Keratinocyte (primary cell): ENCODE measurements around the gene MAIP1. TPM values are rescaled to one million over a fixed set of nuclear protein-coding genes. Genes with fewer than 3 reads are reported as not detected.

Experiments used
- DNase-seq: peaks from one replicate; pipeline ENCODE4 v3.0.0-alpha.2; 2011; ENCODE audit warnings: low read depth, missing footprints, low spot score
- FAIRE-seq: peaks from 2 replicates; lab custom pipeline; 2011; peaks lifted over from hg19 to GRCh38; lab: Jason Lieb, UNC
- H2AFZ ChIP-seq: 2 replicates; pipeline ENCODE4 v1.6.0; 2012; ENCODE audit warnings: low read length, control low read depth, inconsistent platforms; ENCODE audit not compliant: control insufficient read depth
- H3K27ac ChIP-seq: 2 replicates; pipeline ENCODE4 v1.5.1; 2011; ENCODE audit warnings: low read length; ENCODE audit not compliant: control insufficient read depth, insufficient read depth
- H3K27me3 ChIP-seq: 3 replicates; pipeline ENCODE4 v1.6.0; 2011; ENCODE audit warnings: low read length; ENCODE audit not compliant: control insufficient read depth, insufficient read depth; ENCODE audit errors: extremely low read depth
- H3K36me3 ChIP-seq, 2 experiments: 2 replicates in 1 of 2; 3 replicates in 1 of 2; pipeline ENCODE4 v1.5.1; 2011; ENCODE audit warnings: low read length in 2 of 2, mild to moderate bottlenecking in 1 of 2; ENCODE audit not compliant: control insufficient read depth in 2 of 2, insufficient read depth in 2 of 2; ENCODE audit errors: extremely low read depth in 1 of 2
- H3K4me1 ChIP-seq: 3 replicates; pipeline ENCODE4 v1.5.1; 2011; ENCODE audit warnings: low read length; ENCODE audit not compliant: control insufficient read depth, insufficient read depth; ENCODE audit errors: extremely low read depth
- H3K4me2 ChIP-seq: 3 replicates; pipeline ENCODE4 v1.6.0; 2011; ENCODE audit warnings: low read depth, low read length; ENCODE audit not compliant: control insufficient read depth, insufficient read depth; ENCODE audit errors: extremely low read depth
- H3K4me3 ChIP-seq, 3 experiments: fragments of 200-600 bp in 1 of 3; sonication (generic) in 1 of 3; 2 replicates in 2 of 3; 3 replicates in 1 of 3; pipeline ENCODE4 v1.5.1; 2011 to 2016; ENCODE audit warnings: low read length in 3 of 3, mild to moderate bottlenecking in 3 of 3, control low read depth in 2 of 3, inconsistent platforms in 1 of 3, low read depth in 1 of 3, mixed read lengths in 1 of 3, mixed run types in 1 of 3, moderate library complexity in 1 of 3; ENCODE audit not compliant: control insufficient read depth in 2 of 3, insufficient read depth in 2 of 3; ENCODE audit errors: extremely low read depth in 1 of 3
- H3K79me2 ChIP-seq: 2 replicates; pipeline ENCODE4 v1.6.0; 2012; ENCODE audit warnings: low read length; ENCODE audit not compliant: control insufficient read depth, insufficient read depth
- H3K9ac ChIP-seq: 3 replicates; pipeline ENCODE4 v1.6.0; 2011; ENCODE audit warnings: low read length; ENCODE audit not compliant: control insufficient read depth, insufficient read depth; ENCODE audit errors: extremely low read depth
- H3K9me1 ChIP-seq: 3 replicates; pipeline ENCODE4 v1.6.0; 2011; ENCODE audit warnings: low read length; ENCODE audit not compliant: control insufficient read depth, insufficient read depth; ENCODE audit errors: extremely low read depth
- H3K9me3 ChIP-seq: 2 replicates; pipeline ENCODE4 v1.5.1; 2012; ENCODE audit warnings: low read depth, low read length; ENCODE audit not compliant: control insufficient read depth
- H4K20me1 ChIP-seq: 3 replicates; pipeline ENCODE4 v1.6.0; 2011; ENCODE audit warnings: low read length; ENCODE audit not compliant: control insufficient read depth, insufficient read depth; ENCODE audit errors: extremely low read depth
- EZH2 ChIP-seq: IDR thresholded peaks from one replicate; pipeline ENCODE4 v1.6.1; 2012; ENCODE audit warnings: inconsistent platforms, mild to moderate bottlenecking, low read length, moderate library complexity
- dilution Hi-C: fragments of 300-500 bp; cut with MboI; formaldehyde crosslinking; loops from one replicate; pipeline ENCODE4 v1.7.0; 2020; ENCODE audit warnings: low sequenced_read_pairs; ENCODE audit not compliant: extremely low pct_ligation_motif_present
- polyA plus RNA-seq, 5 experiments: library from polyadenylated mRNA; depleted of rRNA in 3 of 5; stranded (reverse) in 3 of 5; stranded (forward) in 1 of 5; unstranded in 1 of 5; fragments of >200 nt; gene quantifications; 1 replicate in 1 of 5; 2 replicates in 3 of 5; 3 replicates in 1 of 5; pipeline versions ENCODE4 v1.2.1 to v1.2.3, GENCODE V29; 2011 to 2012; ENCODE audit warnings: missing spikeins in 2 of 5, low read depth in 1 of 5, low replicate concordance in 1 of 5
- TF ChIP-seq, protein P1 (sequence below), 3 experiments: IDR thresholded peaks in 1 of 3; conservative IDR thresholded peaks in 1 of 3; optimal IDR thresholded peaks in 1 of 3; 2 replicates in 2 of 3; 3 replicates in 1 of 3; pipeline versions ENCODE3 to v1.5.1; 2011; ENCODE audit warnings: low read length in 3 of 3, mild to moderate bottlenecking in 3 of 3, moderate library complexity in 2 of 3, control low read depth in 1 of 3, inconsistent platforms in 1 of 3; ENCODE audit not compliant: insufficient read depth in 2 of 3; ENCODE audit errors: extremely low read depth in 1 of 3

Gene MAIP1
- polyA plus RNA-seq, 1 donor (not counting 4 experiments of a cell fraction or from before 2014, with no cell fraction given): 17.4 TPM

GRCh38 chr2:200005675-200006074 lies 50.3 kb downstream of the MAIP1 start:
- FAIRE-seq (no peak), DNase-seq (no peak)
- H3K27me3 ChIP-seq: no peaks in the 10 kb centered on the region
- no peak overlapping the region for H3K27ac ChIP-seq
- no peak for TF ChIP-seq EZH2
- TF ChIP-seq, protein P1, sequence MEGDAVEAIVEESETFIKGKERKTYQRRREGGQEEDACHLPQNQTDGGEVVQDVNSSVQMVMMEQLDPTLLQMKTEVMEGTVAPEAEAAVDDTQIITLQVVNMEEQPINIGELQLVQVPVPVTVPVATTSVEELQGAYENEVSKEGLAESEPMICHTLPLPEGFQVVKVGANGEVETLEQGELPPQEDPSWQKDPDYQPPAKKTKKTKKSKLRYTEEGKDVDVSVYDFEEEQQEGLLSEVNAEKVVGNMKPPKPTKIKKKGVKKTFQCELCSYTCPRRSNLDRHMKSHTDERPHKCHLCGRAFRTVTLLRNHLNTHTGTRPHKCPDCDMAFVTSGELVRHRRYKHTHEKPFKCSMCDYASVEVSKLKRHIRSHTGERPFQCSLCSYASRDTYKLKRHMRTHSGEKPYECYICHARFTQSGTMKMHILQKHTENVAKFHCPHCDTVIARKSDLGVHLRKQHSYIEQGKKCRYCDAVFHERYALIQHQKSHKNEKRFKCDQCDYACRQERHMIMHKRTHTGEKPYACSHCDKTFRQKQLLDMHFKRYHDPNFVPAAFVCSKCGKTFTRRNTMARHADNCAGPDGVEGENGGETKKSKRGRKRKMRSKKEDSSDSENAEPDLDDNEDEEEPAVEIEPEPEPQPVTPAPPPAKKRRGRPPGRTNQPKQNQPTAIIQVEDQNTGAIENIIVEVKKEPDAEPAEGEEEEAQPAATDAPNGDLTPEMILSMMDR (optimal IDR thresholded peaks at IDR 0.05 in 1 of 3, IDR thresholded peaks at IDR 0.05 in 1 of 3, conservative IDR thresholded peaks at IDR 0.05 in 1 of 3; ENCODE audit: extremely low read depth in 1 of 3, insufficient read depth in 2 of 3, low read length in 3 of 3): no peak
- no peaks in the 10 kb centered on the region for H3K79me2 ChIP-seq
- no peaks in the 10 kb centered on the region for H3K9me1 ChIP-seq
- no peak overlapping the region for H3K4me2 ChIP-seq
- no peak overlapping the region for H2AFZ ChIP-seq
- H3K4me1 ChIP-seq: peaks cover 3% of the 10 kb centered on the region
- no peak overlapping the region for H3K4me3 ChIP-seq
- H3K9ac ChIP-seq: no peak overlapping the region
- dilution Hi-C loops: no loop called here
- H3K36me3 ChIP-seq: no peaks in the 10 kb centered on the region
- no peaks in the 10 kb centered on the region for H3K9me3 ChIP-seq
- no peaks in the 10 kb centered on the region for H4K20me1 ChIP-seq

GRCh38 chr2:200007306-200007705 lies 51.9 kb downstream of the MAIP1 start:
- H3K36me3 ChIP-seq: no peaks in the 10 kb centered on the region
- no peak overlapping the region for H2AFZ ChIP-seq
- H3K4me2 ChIP-seq: no peak overlapping the region
- H3K9me3 ChIP-seq: no peaks in the 10 kb centered on the region
- H3K9ac ChIP-seq: no peak overlapping the region
- H3K4me1 ChIP-seq: peaks cover 3% of the 10 kb centered on the region
- no peak overlapping the region for H3K27ac ChIP-seq
- DNase-seq (no peak), FAIRE-seq (no peak)
- no peaks in the 10 kb centered on the region for H4K20me1 ChIP-seq
- no peak for TF ChIP-seq EZH2
- TF ChIP-seq, protein P1 (optimal IDR thresholded peaks at IDR 0.05 in 1 of 3, IDR thresholded peaks at IDR 0.05 in 1 of 3, conservative IDR thresholded peaks at IDR 0.05 in 1 of 3; ENCODE audit: extremely low read depth in 1 of 3, insufficient read depth in 2 of 3, low read length in 3 of 3): no peak
- H3K9me1 ChIP-seq: no peaks in the 10 kb centered on the region
- no peak overlapping the region for H3K4me3 ChIP-seq
- no peaks in the 10 kb centered on the region for H3K79me2 ChIP-seq
- no peaks in the 10 kb centered on the region for H3K27me3 ChIP-seq
- dilution Hi-C loops: no loop called here
